Endothelial cell of umbilical vein (primary cell): ENCODE measurements around the gene HMHB1. TPM values are rescaled to one million over a fixed set of nuclear protein-coding genes. Genes with fewer than 3 reads are reported as not detected.

Experiments
- BruUV-seq: library from RNA; stranded (reverse); fragments of 400-500 nt; replicated peaks from 2 replicates; lab custom pipeline; 2021; lab: Mats Ljungman, UMichigan
- CTCF ChIA-PET: fragments of 300-600, 350-600 bp; sonication (Branson Sonifier 250); formaldehyde crosslinking; loops from one replicate; lab custom pipeline; 2021; ENCODE audit warnings: antibody characterized with exemption, inconsistent platforms; lab: Charles Lee
- POLR2A ChIA-PET: fragments of 300-600, 350-600 bp; sonication (Branson Sonifier 250); formaldehyde crosslinking; loops from one replicate; lab custom pipeline; 2021; ENCODE audit warnings: antibody characterized with exemption, inconsistent platforms; lab: Charles Lee
- DNase-seq: peaks from one replicate; pipeline ENCODE4 v3.0.0-alpha.2; 2011; ENCODE audit warnings: low read depth, low spot score
- FAIRE-seq: peaks from 2 replicates; lab custom pipeline; 2011; peaks lifted over from hg19 to GRCh38; lab: Jason Lieb, UNC
- H2AFZ ChIP-seq: 2 replicates; pipeline ENCODE4 v1.6.0; 2012; ENCODE audit warnings: low read depth, low read length, control low read depth, inconsistent platforms
- H3K27ac ChIP-seq: 2 replicates; pipeline ENCODE4 v1.5.1; 2011; ENCODE audit warnings: low read depth, mild to moderate bottlenecking, control low read depth, low read length, moderate library complexity; ENCODE audit not compliant: insufficient read depth
- H3K27me3 ChIP-seq, 2 experiments: 2 replicates each; pipeline versions ENCODE4 v1.6.0 to v1.6.1; 2011; ENCODE audit warnings: low read length in 2 of 2, mixed read lengths in 1 of 2; ENCODE audit not compliant: control insufficient read depth in 2 of 2, insufficient read depth in 2 of 2
- H3K36me3 ChIP-seq, 2 experiments: 2 replicates in 1 of 2; 3 replicates in 1 of 2; pipeline ENCODE4 v1.5.1; 2011; ENCODE audit warnings: low read length in 2 of 2, mild to moderate bottlenecking in 1 of 2, moderate library complexity in 1 of 2; ENCODE audit not compliant: control insufficient read depth in 2 of 2, insufficient read depth in 2 of 2; ENCODE audit errors: extremely low read depth in 1 of 2
- H3K4me1 ChIP-seq: 3 replicates; pipeline ENCODE4 v1.5.1; 2011; ENCODE audit warnings: mild to moderate bottlenecking, low read length; ENCODE audit not compliant: control insufficient read depth, insufficient read depth; ENCODE audit errors: extremely low read depth
- H3K4me2 ChIP-seq: 2 replicates; pipeline ENCODE4 v1.6.1; 2011; ENCODE audit warnings: low read length, control low read depth, mixed read lengths; ENCODE audit not compliant: insufficient read depth
- H3K4me3 ChIP-seq, 3 experiments: fragments of 200-600 bp in 1 of 3; sonication (generic), shearing (Covaris generic) in 1 of 3; replicated peaks in 1 of 3; 2 replicates each; pipeline ENCODE4 v1.5.1; 2011 to 2016; ENCODE audit warnings: control low read depth in 3 of 3, low read length in 3 of 3, mild to moderate bottlenecking in 2 of 3, inconsistent platforms in 1 of 3, low read depth in 1 of 3, moderate library complexity in 1 of 3; ENCODE audit not compliant: insufficient read depth in 1 of 3
- H3K79me2 ChIP-seq: 2 replicates; pipeline ENCODE4 v1.6.0; 2012; ENCODE audit warnings: low read length, inconsistent platforms; ENCODE audit not compliant: control insufficient read depth, insufficient read depth
- H3K9ac ChIP-seq: replicated peaks from 2 replicates; pipeline ENCODE3; 2011; ENCODE audit warnings: low read length, control low read depth; ENCODE audit not compliant: insufficient read depth; ENCODE audit errors: extremely low read depth
- H3K9me1 ChIP-seq: replicated peaks from 3 replicates; pipeline ENCODE4 v1.6.0; 2011; ENCODE audit warnings: mild to moderate bottlenecking, low read length; ENCODE audit not compliant: control insufficient read depth, insufficient read depth; ENCODE audit errors: extremely low read depth
- H3K9me3 ChIP-seq: replicated peaks from 2 replicates; pipeline ENCODE4 v1.5.1; 2012; ENCODE audit warnings: low read length, inconsistent platforms; ENCODE audit not compliant: control insufficient read depth, insufficient read depth
- H4K20me1 ChIP-seq: replicated peaks from 2 replicates; pipeline ENCODE3; 2011; ENCODE audit warnings: mild to moderate bottlenecking, low read length; ENCODE audit not compliant: control insufficient read depth, insufficient read depth; ENCODE audit errors: extremely low read depth
- CTCF ChIP-seq, 2 donors: IDR thresholded peaks; 1 replicate in 1 of 2; 2 replicates in 1 of 2; pipeline ENCODE4 v1.5.1; 2011; ENCODE audit warnings: low read length in 2 of 2, mild to moderate bottlenecking in 2 of 2, moderate library complexity in 2 of 2, control low read depth in 1 of 2, inconsistent platforms in 1 of 2, low read depth in 1 of 2; ENCODE audit not compliant: insufficient read depth in 1 of 2; ENCODE audit errors: extremely low read depth in 1 of 2
- EZH2 ChIP-seq: IDR thresholded peaks from 2 replicates; pipeline ENCODE4 v1.6.1; 2012; ENCODE audit warnings: borderline replicate concordance, low read depth, mild to moderate bottlenecking, moderate library complexity, low read length, inconsistent platforms; ENCODE audit not compliant: severe bottlenecking
- FOS ChIP-seq: IDR thresholded peaks from 2 replicates; pipeline ENCODE4 v1.6.1; 2011; ENCODE audit warnings: mild to moderate bottlenecking, low read length, moderate library complexity, borderline replicate concordance; ENCODE audit not compliant: insufficient read depth
- GATA2 ChIP-seq: IDR thresholded peaks from 2 replicates; pipeline ENCODE4 v1.7.0; 2011; ENCODE audit warnings: low read depth, mild to moderate bottlenecking, moderate library complexity, mixed read lengths, low read length; ENCODE audit not compliant: insufficient read length, insufficient read depth
- JUN ChIP-seq: IDR thresholded peaks from 2 replicates; pipeline ENCODE4 v1.6.1; 2011; ENCODE audit warnings: borderline replicate concordance, low read depth; ENCODE audit not compliant: insufficient read length, insufficient read depth
- MYC ChIP-seq: IDR thresholded peaks from one replicate; pipeline ENCODE4 v1.6.1; 2011; ENCODE audit warnings: mild to moderate bottlenecking, low read depth, low read length
- POLR2A ChIP-seq: IDR thresholded peaks from 2 replicates; pipeline ENCODE4 v1.6.1; 2012; ENCODE audit warnings: low read depth, mild to moderate bottlenecking, control low read depth, low read length
- POLR2AphosphoS5 ChIP-seq: IDR thresholded peaks from 2 replicates; pipeline ENCODE4 v1.6.1; 2012; ENCODE audit warnings: low read depth, mild to moderate bottlenecking, control low read depth, low read length, moderate library complexity; ENCODE audit not compliant: insufficient read depth
- dilution Hi-C: fragments of 300-500 bp; cut with MboI; formaldehyde crosslinking; loops from one replicate; pipeline ENCODE4 v1.15.0; 2019; ENCODE audit warnings: low sequenced_read_pairs; ENCODE audit not compliant: extremely low pct_ligation_motif_present
- intact Hi-C: fragments of 100-400 bp; cut with micrococcal nuclease; formaldehyde crosslinking; loops from one replicate; pipeline ENCODE4 v1.10.0; 2022
- polyA plus RNA-seq, 4 experiments: library from polyadenylated mRNA; depleted of rRNA in 3 of 4; stranded (reverse) in 3 of 4; unstranded in 1 of 4; fragments of >200 nt; gene quantifications; 2 replicates each; pipeline versions ENCODE4 v1.2.1 to v1.2.3, GENCODE V29; 2011 to 2012; ENCODE audit warnings: missing spikeins in 1 of 4
- total RNA-seq: library from RNA; stranded (reverse); gene quantifications from 2 replicates; pipeline ENCODE4 v1.2.3, GENCODE V29; 2021
- TF ChIP-seq, protein P1 (sequence below): IDR thresholded peaks from 2 replicates; pipeline ENCODE4 v1.6.1; 2011; ENCODE audit not compliant: insufficient read depth, insufficient read length

Gene HMHB1
- total and polyA plus RNA-seq, 2 donors (not counting 3 experiments of a cell fraction or from before 2014, with no cell fraction given): not detected

- no peak for FAIRE-seq
- no peaks in the 10 kb centered on the region for H3K9me1 ChIP-seq
- DNase-seq: no peak
- intact Hi-C loops: no loop called here
- H3K4me3 ChIP-seq: no peak overlapping the region
- H4K20me1 ChIP-seq: no peaks in the 10 kb centered on the region
- peaks cover 0 to 2% of the 10 kb centered on the region in 2 experiments for H3K27me3 ChIP-seq
- H3K36me3 ChIP-seq: no peaks in the 10 kb centered on the region
- no peaks in the 10 kb centered on the region for H3K9me3 ChIP-seq
- H2AFZ ChIP-seq: no peak overlapping the region
- POLR2A ChIA-PET: no interaction called here
- BruUV-seq: no TSS peak
- no peaks in the 10 kb centered on the region for H3K79me2 ChIP-seq
- dilution Hi-C loops: no loop called here
- H3K9ac ChIP-seq: no peak overlapping the region
- TF ChIP-seq GATA2: no peak
- TF ChIP-seq JUN: no peak
- TF ChIP-seq MYC: no peak
- TF ChIP-seq POLR2A: no peak
- TF ChIP-seq CTCF (IDR thresholded peaks at IDR 0.05; ENCODE audit: extremely low read depth in 1 of 2, insufficient read depth in 1 of 2, low read depth in 1 of 2, low read length in 2 of 2): no peak
- no peak for TF ChIP-seq FOS
- no peak for TF ChIP-seq EZH2
- TF ChIP-seq, protein P1, sequence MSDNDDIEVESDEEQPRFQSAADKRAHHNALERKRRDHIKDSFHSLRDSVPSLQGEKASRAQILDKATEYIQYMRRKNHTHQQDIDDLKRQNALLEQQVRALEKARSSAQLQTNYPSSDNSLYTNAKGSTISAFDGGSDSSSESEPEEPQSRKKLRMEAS: no peak
- TF ChIP-seq POLR2AphosphoS5: no peak
- H3K4me2 ChIP-seq: no peak overlapping the region
- no peak overlapping the region for H3K27ac ChIP-seq
- CTCF ChIA-PET: interaction anchor here (0.7 kb wide), 1 partner anchor 41 kb away, joined by 3 read pairs; no protein-coding TSS in a partner anchor
- no peaks in the 10 kb centered on the region for H3K4me1 ChIP-seq
Observed at GRCh38 chr5:143775258-143775657, 36.7 kb upstream of the HMHB1 start.
